ENCODE measurements around the gene S100PBP. TPM values are rescaled to one million over a fixed set of nuclear protein-coding genes. Genes with fewer than 3 reads are reported as not detected.

Gene S100PBP
- total RNA-seq, 1 experiment from 2014 or later: 69.3 TPM

- DNase-seq (ENCODE audit: low spot score): no peak
- Histone ChIP-seq H3K27ac (ENCODE audit: low read depth, low read length, poor library complexity, severe bottlenecking) (no peak overlapping the region), H3K36me3 (ENCODE audit: insufficient read depth, low read length, poor library complexity, severe bottlenecking) (peaks cover 8% of the 10 kb centered on the region), H3K9me3 (ENCODE audit: low read depth, low read length, poor library complexity, severe bottlenecking) (no peaks in the 10 kb centered on the region), H3K4me1 (ENCODE audit: insufficient read depth, low read length, poor library complexity, severe bottlenecking) (no peaks in the 10 kb centered on the region), H3K27me3 (replicated peaks; ENCODE audit: insufficient read depth, low read depth, low read length, poor library complexity) (no peaks in the 10 kb centered on the region), H3K4me3 (ENCODE audit: low read depth, low read length, poor library complexity, severe bottlenecking) (no peak overlapping the region)
- POLR2A ChIA-PET (ENCODE audit: low non-redundant PET): no interaction called here
- TF ChIP-seq EZH2 (IDR thresholded peaks at IDR 0.05; ENCODE audit: borderline replicate concordance, low read depth, low read length, poor library complexity, severe bottlenecking) (no peak), CTCF (conservative IDR thresholded peaks at IDR 0.05; ENCODE audit: low read depth, low read length) (no peak)
- BruUV-seq (replicated peaks): no TSS peak
- intact Hi-C loops (cut with micrococcal nuclease; ENCODE audit: unreplicated experiment): no loop called here
- CTCF ChIA-PET: no interaction called here
Measured at GRCh38 chr1:32864375-32865019, 47.0 kb downstream of the S100PBP start.

GRCh38 chr1:32865639-32866405 lies 48.4 kb downstream of the S100PBP start:
- no peak overlapping the region for H3K4me3 ChIP-seq (ENCODE audit: low read depth, low read length, poor library complexity, severe bottlenecking)
- ChIA-PET POLR2A (ENCODE audit: low non-redundant PET) (no interaction called here), CTCF (no interaction called here)
- no TSS peak for BruUV-seq (replicated peaks)
- TF ChIP-seq CTCF (conservative IDR thresholded peaks at IDR 0.05; ENCODE audit: low read depth, low read length) (no peak), EZH2 (IDR thresholded peaks at IDR 0.05; ENCODE audit: borderline replicate concordance, low read depth, low read length, poor library complexity, severe bottlenecking) (no peak)
- no peaks in the 10 kb centered on the region for H3K27me3 ChIP-seq (replicated peaks; ENCODE audit: insufficient read depth, low read depth, low read length, poor library complexity)
- no peaks in the 10 kb centered on the region for H3K4me1 ChIP-seq (ENCODE audit: insufficient read depth, low read length, poor library complexity, severe bottlenecking)
- H3K27ac ChIP-seq (ENCODE audit: low read depth, low read length, poor library complexity, severe bottlenecking): no peak overlapping the region
- DNase-seq (ENCODE audit: low spot score): no peak
- H3K9me3 ChIP-seq (ENCODE audit: low read depth, low read length, poor library complexity, severe bottlenecking): no peaks in the 10 kb centered on the region
- intact Hi-C loops (cut with micrococcal nuclease; ENCODE audit: unreplicated experiment): no loop called here
- peaks cover 8% of the 10 kb centered on the region for H3K36me3 ChIP-seq (ENCODE audit: insufficient read depth, low read length, poor library complexity, severe bottlenecking)

GRCh38 chr1:32867151-32867550 lies 49.7 kb downstream of the S100PBP start:
- no TSS peak for BruUV-seq (replicated peaks)
- H3K4me3 ChIP-seq (ENCODE audit: low read depth, low read length, poor library complexity, severe bottlenecking): no peak overlapping the region
- no peak for TF ChIP-seq CTCF (conservative IDR thresholded peaks at IDR 0.05; ENCODE audit: low read depth, low read length)
- TF ChIP-seq EZH2 (IDR thresholded peaks at IDR 0.05; ENCODE audit: borderline replicate concordance, low read depth, low read length, poor library complexity, severe bottlenecking): no peak
- ChIA-PET CTCF (no interaction called here), POLR2A (ENCODE audit: low non-redundant PET) (no interaction called here)
- peaks cover 5% of the 10 kb centered on the region for H3K4me1 ChIP-seq (ENCODE audit: insufficient read depth, low read length, poor library complexity, severe bottlenecking)
- H3K27me3 ChIP-seq (replicated peaks; ENCODE audit: insufficient read depth, low read depth, low read length, poor library complexity): no peaks in the 10 kb centered on the region
- DNase-seq (ENCODE audit: low spot score): no peak
- no peaks in the 10 kb centered on the region for H3K9me3 ChIP-seq (ENCODE audit: low read depth, low read length, poor library complexity, severe bottlenecking)
- intact Hi-C loops (cut with micrococcal nuclease; ENCODE audit: unreplicated experiment): no loop called here
- no peak overlapping the region for H3K27ac ChIP-seq (ENCODE audit: low read depth, low read length, poor library complexity, severe bottlenecking)
- H3K36me3 ChIP-seq (ENCODE audit: insufficient read depth, low read length, poor library complexity, severe bottlenecking): peaks cover 8% of the 10 kb centered on the region
